HG03066 (cell line): Measurements from ENCODE around the gene TCF4.

Experiments used
- ATAC-seq: cut with Tn5 transposase; IDR thresholded peaks from one replicate; pipeline ENCODE4 v1.9.1; 2021; ENCODE audit warnings: low read depth; ENCODE audit not compliant: unreplicated experiment

TCF4 gene

DNA sequence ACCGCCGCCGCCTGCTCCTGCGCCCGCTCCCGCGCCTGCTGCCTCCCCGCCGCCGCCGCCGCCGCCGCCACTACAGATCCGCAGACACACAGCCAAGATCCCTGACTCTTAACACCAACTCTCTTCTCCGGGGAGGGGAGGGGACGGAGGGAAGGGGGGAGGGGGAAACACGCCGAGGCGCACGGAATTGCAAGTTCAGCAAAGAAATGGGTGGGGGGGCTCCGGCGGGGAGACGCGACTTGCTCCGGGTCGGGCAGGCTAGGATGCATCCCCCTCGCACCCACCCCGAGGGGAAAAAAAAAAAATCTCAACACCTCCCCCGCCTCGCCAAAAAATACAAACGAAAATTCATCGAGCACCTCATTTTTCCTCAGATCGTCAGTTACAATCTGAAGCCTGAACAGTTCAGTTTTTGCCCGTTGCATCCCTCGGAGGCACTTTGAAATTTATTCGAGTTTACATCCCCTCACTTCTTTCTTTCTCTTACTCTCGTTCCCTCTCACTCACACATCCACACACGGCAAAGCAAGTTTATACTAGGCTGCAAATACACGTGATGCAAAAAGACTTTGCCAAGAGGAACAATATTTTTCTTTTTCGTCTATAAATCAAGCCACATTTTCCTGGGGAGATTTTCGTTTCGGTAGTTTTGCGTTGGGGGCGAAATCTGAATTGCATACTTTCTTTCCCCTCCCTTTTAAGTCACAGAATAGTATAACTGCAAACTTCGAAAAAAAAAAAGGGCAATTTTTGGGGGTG lies at the start of gene TCF4:
TCF4 (minus strand) TSS at position 82 of the 759 bp plus-strand sequence. CDS start 1,076 bp downstream, outside the sequence.
- ATAC-seq = no peak

GRCh38 chr18:55637204-55637603 lies 49.2 kb upstream of the TCF4 start:
- no peak for ATAC-seq

DNA sequence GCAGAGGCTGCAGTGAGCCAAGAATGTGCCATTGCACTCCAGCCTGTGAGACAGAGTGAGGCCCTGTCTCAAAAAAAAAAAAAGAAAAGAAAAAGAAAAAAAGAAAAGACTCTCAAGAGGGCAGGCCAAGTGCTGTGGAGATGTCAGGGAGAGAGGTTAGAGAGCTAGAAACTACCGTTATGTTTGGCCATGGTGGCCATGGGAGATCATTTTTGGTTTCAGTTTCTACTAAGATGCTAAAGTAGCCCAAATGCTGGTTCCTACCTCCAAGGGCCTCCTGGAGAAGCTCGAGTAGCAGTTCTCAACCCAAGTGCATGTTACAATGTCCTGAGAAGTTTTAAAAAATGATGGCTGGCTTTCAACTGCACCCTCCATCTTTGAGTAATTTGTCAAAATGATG lies 47.4 kb upstream of the TCF4 start:
- ATAC-seq = no peak

DNA sequence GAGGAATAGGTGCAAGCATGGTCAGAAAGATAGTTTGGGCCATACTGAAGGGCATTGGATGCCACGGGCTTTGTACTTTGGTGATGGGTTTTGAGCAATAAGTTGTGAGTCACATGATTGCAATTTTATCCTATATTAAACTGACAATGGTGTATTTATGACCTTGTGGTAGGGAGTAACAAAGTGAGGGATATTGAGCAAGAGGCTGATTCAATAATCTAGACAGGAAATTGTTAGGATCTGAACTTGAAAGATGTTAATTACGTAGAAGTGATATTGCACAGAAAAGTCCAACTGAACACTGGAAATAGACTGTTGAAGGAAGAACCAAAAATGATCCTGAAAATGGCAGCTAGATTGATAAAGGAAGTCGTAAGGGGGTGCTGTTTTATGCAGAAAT lies 46.6 kb upstream of the TCF4 start:
- no peak for ATAC-seq

GRCh38 chr18:55633032-55633431 lies 45.0 kb upstream of the TCF4 start:
- ATAC-seq = no peak

DNA sequence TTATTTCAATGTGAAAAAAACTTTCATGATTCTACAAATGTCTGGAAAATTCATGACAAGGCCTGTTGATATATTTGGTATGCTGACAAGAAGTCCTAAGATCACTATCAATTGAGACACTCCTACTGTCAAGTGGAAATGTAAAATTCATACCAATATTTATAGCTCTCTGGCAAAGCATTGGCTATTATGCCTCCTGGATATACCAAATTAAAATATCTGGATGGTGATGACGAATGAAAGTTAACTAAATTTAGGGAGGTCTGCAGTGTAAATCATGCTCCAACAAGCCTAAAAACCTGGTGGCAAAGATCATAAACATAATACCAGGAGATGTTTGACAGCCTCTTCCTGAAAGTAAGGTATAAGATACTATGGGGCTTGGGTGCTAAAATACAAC lies 41.1 kb upstream of the TCF4 start:
- no peak for ATAC-seq

GRCh38 chr18:55627007-55627406 lies 39.0 kb upstream of the TCF4 start:
- ATAC-seq = no peak

DNA sequence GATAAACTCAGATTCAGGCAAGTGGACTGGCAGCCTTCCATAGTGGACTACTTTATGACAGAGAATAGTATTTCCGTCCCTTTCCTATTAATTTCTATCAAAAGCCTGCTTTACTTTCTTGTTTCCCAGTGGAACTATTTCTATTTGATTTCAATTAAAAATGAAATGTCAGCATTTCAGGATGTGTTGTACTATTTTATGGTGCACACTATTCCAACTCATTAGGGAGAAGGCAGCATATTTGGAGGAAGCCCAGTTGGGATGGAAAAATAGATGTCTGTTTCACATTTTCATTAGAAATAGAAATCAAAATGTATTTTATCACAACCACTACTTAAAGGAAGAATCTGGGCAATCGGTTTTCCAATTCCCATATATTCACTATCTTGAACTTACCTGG lies 37.9 kb upstream of the TCF4 start:
- ATAC-seq = no peak

DNA sequence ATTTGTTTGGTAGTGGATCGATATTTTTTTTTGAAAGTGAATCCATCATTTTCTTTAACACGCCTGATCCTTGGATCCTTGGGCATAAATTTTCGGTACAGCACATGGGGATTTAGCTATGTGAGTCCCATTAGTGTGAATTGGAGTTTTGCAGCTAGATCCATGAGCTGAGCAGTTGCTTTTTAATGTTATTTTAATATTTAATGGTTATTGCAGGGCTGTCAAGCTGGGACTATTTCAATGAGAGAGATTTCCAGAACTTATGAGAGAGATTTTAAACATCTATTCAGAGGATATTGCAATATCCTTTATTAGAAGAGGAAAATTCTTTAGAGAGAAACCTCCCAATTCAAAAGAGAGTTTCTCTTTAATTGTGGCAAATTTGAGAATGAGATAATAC lies 35.6 kb upstream of the TCF4 start:
- no peak for ATAC-seq

DNA sequence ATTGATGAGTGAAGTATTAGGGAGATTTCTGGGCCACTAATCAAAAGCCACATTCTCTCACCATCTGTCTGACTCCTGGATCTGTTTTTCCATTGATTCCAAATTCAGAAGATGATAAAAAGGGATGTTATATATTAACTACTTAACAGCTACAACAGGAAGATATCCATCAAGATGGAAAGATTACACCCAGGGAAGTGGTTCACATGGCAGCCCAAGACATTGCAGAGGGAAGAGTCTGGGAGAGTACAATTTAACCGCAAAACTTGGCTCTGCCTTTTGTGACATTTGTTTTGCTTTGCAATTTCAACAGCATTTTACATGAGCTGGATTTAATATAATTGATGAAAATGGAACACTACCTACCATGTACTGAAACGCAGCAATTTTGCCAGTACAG lies 22.5 kb upstream of the TCF4 start:
- no peak for ATAC-seq

DNA sequence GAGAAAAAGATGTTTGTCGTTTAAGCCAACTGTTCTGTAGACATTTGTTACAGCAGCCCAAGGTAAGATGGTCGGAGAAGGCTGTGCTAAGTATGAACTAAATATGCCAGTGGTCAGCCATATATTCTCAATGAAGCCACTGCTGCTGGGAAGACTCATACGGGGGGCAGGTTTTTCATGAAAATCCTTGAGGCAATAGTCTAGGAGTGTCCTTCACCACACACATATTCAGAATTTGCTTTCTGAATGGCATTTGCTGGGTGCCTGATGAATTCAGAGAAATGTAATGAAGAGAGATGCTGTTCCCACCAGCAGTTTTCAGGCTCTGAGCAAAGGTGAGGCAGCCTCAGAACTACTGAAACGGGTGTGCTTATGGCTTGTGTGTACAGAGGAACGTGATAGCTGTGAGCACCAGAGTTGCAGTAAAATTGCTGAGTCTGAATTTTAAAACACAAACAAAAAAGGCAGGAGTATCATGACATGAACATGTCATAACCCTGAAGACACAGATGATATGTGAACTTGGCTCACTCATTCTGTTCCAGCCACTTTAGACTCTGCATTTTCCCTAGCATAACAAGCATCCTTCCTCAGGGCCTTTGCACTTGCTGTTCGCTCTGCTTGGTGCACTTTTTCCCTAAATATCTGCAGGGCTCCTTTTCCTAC lies 21.3 kb upstream of the TCF4 start:
- no peak for ATAC-seq

DNA sequence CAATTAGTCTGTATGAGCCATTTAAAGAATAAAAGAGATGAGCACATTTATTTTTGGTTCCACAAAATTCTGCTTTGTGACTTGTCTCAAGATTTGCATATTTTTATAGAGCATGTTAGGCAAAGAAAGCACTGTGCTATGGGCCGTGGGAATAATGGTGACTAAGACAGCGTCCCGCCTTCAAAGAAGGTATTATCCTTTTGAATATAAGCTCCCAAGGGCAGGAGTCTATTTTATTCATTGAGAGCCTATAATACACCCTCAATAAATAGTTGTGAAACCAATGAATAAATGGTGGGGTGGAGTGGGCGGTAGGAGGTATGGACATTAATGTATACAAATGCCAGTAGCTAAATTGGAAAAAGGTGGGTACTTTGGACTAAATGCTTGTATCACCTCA lies 20.5 kb upstream of the TCF4 start:
- ATAC-seq = no peak

DNA sequence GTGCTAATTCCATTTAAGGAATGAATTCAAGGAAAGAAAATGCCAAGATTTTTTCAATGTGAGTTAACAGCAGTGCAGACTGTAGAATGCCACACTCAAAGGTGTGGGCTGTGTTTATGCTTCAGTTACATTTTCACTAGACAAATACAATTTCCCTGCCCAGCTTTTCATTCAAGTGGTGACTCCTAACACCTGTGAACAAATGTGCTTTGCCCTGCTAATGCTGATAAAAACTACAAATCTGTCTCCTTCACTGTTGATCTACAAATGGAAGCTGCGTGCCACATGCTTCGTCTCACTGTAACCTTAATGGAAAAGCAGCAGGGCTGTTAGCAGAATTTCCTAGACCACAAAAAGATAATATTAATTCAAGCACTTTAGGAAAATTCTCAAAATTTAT lies 19.8 kb upstream of the TCF4 start:
- no peak for ATAC-seq

DNA sequence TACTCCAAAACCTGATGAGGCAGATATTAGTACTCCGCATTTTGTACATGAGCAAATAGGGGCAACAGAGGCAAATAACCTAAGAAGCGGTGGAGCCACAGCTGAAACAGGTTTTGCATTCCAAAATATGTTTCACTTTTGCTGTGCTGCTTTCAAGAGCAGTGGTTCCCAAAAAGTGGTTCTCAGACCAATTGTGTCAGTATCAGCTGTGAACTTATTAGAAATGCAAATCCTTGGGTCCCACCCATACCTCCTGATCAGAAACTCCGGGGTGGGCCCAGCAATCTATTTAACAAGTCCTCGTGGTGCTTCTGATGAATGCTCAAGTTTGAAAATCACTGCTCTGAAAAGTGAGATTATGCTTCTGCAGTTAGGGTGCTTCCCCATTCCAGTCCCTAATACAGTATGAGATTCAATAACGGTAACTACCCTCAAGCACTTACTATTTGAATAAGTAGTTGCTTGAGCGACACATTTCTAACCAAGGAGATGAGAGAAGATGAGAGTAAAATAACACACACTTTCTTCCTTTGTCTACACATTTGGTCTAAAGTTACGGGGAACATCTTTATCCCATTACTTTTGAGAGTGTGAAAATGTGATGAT lies 17.8 kb upstream of the TCF4 start:
- no peak for ATAC-seq

DNA sequence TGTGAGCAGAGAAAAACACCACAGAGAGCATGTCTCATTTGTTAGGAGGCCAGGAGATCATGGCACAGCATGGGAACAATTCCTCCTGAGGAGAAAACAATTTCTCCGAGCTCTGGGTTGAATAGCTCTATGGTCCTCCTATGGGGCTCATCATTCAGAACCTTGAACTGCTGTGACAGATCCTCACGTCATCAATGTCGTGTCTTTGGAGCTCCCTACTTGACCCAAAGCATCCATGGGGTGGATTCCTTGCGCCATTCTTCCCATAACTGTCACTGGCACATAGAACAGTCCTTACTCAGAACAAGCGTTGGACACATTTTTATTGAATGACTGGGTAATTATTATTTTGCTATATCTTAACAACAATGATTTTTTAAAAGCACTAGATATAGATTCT lies 15.8 kb upstream of the TCF4 start:
- ATAC-seq = no peak

- ATAC-seq = no peak
Measured at GRCh38 chr18:55593888-55594287, 5.9 kb upstream of the TCF4 start.

DNA sequence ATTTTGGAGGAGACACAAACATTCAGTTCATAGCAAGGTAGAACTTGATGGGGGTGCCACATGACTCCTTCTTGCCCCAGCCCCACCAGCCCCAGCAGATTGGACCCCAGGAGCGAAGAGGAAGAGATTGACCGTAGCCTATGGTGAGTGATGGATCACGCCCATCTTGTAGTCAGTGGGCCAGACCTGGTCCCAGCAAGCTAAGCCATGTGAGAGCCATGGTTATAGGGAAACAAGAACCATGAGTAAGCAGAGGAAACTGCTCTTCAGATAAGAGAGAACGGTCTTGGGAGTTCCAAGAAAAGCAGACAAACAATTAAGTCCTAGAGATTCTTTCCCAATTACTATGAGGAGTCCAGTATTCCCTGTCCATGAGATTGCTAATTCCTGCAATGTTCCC lies 4.6 kb upstream of the TCF4 start:
- ATAC-seq = no peak

GRCh38 chr18:55592106-55592505 lies 4.1 kb upstream of the TCF4 start:
- no peak for ATAC-seq

DNA sequence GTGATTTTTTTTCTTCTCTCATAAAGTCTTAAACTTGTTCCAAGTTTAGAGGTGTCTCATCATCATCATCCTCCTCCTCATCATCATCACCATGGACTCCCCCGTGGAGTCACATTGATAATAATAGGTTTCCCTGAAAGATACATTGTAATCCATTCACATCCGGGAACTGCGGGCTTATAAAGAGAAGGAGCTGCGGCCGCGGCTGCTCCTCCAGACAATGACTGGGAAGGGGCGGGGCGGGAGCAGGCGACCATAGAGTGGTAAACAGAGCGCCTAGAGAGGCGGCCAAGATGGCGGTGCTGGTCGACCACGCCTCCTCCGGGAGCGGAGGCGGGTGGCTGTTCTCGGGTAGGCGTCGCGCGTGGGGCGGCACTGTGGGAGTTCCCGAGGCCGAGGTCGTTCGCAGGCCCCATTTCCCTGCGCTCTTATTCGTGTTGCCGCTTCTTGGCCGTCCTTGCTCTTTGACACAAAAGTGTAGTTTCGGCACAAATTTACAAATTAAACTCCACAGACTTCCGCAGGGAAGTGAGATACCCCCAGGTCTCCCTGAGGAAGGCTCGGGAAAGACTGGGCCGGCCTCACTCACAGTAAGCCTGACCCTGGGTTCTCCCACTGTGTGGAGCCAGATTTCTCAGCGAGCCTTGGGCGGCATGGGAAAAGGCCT lies 1.8 kb upstream of the TCF4 start:
- peak; percentile 79 for ATAC-seq

DNA sequence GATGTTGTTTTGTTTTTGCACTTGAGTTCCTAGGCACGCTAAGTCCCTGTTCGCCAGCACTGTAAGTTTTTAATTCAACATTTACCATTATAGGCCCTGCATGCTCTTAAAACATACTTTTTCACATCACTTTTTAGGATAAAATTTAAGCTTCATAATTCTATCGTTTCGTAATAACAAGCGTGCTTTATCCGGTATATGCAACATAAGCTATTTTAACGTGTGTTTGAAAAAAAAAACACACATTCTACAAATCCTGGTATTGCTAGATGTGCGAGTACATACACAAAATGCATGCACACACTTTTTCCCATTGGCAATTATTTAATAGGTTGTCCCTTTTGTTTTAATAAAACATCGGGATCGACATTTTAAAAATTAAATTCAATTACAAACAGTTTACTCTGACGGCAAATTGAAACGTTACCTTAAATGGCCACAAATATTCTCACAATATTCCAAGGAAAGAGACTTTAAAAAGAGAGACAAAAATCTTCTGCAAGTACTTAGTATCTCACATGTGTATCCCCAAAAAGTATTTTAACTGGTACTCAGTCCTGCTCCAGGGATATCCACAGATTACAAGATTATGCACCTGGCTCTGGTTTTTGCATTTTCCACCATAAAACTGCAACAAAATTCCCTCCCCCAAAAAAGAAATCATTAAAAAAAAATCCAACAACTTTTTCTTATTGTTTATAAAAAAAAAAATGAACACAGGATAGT lies 1.0 kb upstream of the TCF4 start:
- ATAC-seq = no peak
